CD4-positive, alpha-beta T cell treated with Interleukin-6 for 4 hours (primary cell): ENCODE data around the gene NNMT.

Experiments
- DNase-seq: peaks from one replicate; pipeline ENCODE4 v3.0.0-alpha.2; 2020; ENCODE audit warnings: mixed read lengths

The NNMT gene

GRCh38 chr11:114353443-114353842, 57.2 kb downstream of the NNMT start:
- DNase-seq: no peak

- no peak for DNase-seq
Measured at GRCh38 chr11:114354076-114354475, 57.9 kb downstream of the NNMT start.

- no peak for DNase-seq
Measured at GRCh38 chr11:114358716-114359115, 62.5 kb downstream of the NNMT start.

- no peak for DNase-seq
Measured at GRCh38 chr11:114359342-114359741, 63.1 kb downstream of the NNMT start.

GRCh38 chr11:114362326-114362725, 66.1 kb downstream of the NNMT start:
- DNase-seq: no peak

GRCh38 chr11:114362958-114363357, 66.8 kb downstream of the NNMT start:
- no peak for DNase-seq
